GM18508 (cell line): ENCODE measurements around the gene AQP12A.
"Not testable (repeated sequence)": the region's sequence is repeated elsewhere in the genome, so short reads cannot be mapped to it uniquely, and the experiment has no call there.

Source experiments
- ATAC-seq: cut with Tn5 transposase; IDR thresholded peaks from one replicate; pipeline ENCODE4 v1.9.1; 2021; ENCODE audit warnings: moderate number of reproducible peaks; ENCODE audit not compliant: insufficient read depth, unreplicated experiment

The AQP12A gene

GRCh38 chr2:240655931-240656886 is 35.5 kb upstream of the AQP12A start:
- no peak for ATAC-seq

DNA sequence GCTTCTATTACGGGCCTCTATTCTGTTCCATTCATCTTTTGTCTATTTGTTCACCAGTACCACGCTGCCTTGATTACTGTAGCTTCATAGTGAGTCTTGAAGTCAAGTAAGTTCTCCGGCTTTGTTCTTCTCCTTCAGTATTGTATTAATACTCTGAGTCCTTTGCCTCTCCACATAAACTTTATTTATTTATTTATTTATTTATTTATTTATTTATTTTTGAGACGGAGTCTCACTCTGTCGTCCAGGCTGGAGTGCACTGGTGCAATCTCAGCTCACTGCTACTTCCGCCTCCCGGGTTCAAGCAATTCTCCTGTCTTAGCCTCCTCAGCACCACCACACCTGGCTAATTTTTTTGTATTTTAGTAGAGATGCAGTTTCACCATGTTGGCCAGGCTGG is 31.8 kb upstream of the AQP12A start:
- ATAC-seq, result not testable (repeated sequence)

GRCh38 chr2:240662681-240663080 is 29.0 kb upstream of the AQP12A start:
- ATAC-seq, result no peak

DNA sequence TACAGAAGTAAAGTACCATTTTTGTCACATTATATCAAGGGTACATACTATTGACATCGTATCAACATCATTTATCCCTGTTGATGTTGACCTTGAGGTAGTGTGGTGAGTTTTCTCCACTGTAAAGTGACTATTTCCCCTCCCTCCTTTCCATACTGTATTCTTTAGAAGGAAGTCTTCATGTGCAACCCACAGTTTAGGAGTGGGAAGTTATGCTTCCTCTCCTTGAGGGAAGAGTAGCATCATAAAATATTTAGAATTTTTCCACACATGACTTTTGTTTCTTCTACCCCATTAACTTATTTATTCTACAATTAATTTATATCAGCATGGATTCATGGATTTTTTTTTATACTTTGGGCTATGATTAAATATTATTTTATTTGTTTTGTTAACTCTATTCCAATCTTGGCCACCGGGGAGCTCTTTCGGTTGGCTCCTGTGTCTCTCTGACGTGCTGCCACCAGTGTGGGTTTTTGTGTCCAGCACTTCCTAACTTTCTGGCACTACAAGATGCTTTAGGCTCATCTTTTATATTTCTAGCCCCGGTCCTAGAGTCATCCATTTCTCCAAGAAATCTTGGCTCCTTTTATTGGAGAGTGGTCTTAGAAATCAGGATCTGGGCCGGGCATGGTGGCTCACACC is 28.0 kb upstream of the AQP12A start:
- no peak for ATAC-seq

DNA sequence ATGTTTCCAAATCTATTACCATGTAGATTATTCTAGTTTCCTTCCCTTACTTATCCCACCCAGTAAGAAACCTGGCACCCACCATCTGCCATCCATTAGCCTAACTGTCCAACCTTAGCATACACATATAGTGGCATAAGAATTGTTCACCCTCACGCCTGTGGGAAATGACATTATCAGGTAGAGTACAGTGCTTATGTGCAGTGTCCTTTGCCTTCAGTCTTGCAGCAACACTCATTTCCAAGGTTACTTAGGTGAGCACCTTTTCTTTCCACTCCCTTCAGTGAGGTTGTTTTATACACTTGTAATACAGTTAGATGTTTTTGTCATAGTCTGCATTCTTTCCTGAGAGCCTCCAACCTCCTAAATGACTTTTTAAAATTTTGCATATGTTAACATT is 27.0 kb upstream of the AQP12A start:
- no peak for ATAC-seq

DNA sequence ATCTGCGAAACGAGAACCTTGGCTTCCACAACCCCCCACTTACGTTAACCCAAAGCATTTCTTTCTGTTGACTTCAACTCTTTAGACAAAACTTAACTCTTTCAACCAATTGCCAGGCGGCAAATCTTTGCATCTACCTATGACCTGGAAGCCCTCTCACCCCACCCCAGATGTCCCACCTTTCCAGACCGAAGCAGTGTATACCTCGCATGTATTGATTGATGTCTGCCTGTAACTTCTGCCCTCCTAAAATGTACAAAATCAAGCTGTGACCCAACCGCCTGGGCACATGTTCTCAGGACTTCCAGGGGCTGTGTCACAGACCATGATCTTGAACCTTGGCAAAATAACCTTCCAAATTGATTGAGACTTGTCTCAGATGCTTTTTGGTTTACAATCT is 21.3 kb upstream of the AQP12A start:
- no peak for ATAC-seq

DNA sequence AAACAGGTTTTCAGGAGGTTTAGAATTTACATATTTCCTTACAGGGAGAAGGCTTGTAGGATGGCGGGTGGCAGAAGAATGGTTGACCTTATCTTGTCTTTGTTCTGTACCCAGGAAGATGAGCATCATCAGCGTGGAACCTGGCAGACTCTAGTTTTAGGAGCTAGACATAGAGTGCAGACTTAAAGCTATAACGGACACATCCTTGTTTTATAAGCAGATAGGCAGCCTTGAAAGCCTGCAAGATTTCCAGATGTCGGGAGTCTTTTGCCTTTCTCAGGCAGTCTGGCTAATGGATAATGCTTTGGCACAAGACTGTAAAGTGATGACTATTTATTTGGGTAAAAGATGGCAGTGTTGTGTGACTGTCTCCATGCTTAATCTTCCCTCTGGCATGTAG is 20.7 kb upstream of the AQP12A start:
- ATAC-seq, result no peak

DNA sequence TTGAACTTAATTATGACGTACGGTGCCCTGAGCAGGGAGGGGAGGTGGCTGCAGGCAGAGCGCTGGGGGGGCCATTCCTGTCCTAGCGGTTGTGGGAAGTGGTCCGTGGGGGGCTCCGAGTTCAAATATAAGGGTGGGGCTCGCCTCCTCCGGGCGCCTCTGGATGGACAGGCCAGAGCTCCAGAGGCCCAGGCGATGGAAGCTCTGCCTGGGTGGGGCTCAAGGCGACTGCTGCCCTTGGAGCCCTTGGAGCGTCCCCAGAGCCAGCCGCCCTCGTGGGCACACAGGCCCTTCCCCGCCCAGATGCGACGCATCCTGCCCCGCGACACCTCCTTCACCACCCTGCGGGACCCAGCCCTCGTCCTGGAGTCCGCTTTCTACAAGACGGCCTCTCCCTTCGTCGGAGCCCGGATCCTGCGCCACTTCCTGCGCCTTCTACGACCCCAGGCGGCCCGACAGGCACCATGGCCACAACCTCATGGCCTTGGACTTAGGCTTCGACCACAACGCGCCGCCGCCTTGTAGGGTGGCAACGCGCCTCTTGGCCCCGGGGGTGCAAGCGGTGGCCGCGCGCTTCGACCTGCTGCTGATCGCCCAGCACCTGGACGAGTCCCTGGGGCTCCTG is 19.5 kb upstream of the AQP12A start:
- no peak for ATAC-seq

DNA sequence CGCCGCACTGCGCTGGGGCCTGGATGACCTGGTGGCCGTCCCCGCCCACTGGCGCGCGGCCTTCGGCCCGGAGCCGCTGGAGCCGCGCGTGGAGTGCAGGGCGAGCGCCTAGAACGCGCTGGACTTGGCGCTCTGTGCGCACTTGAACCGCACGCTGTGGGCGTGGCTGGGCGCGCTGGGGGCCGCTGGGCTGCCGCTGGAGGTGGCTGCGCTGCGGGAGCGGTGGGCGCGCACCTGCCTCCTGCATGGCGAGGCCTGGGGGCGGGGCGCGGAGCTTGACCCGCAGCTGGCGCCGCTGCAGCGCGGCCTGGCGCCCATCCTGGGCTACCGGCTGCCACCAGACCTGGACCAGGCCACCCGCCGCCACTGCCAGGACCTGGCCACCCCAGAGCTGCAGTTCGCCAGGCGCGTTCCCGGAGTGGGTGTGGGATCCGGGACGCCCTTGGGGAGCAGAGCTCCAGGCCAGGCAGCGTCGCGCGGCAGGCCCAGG is 18.9 kb upstream of the AQP12A start:
- no peak for ATAC-seq

GRCh38 chr2:240674461-240675184 is 17.0 kb upstream of the AQP12A start:
- not testable (repeated sequence) for ATAC-seq

DNA sequence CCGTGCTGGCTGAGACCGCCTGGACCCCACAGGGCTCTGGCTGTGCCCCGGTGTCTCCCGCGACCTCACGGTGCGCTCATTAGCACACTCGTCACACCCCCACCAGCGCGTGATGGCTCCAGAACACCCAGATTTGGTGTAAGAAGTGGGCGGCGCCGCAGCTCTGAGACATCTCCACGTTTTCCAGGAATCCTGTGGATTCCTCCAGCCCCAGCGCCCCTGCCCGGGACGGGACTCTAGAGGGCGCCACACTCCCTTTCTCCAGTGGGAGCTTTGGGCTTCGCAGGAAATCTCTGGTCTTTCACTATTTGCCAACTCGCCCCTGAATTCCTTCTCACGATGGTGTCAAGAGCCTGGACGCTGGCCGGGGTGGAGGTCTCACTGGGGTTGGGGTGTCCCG is 16.3 kb upstream of the AQP12A start:
- not testable (repeated sequence) for ATAC-seq

DNA sequence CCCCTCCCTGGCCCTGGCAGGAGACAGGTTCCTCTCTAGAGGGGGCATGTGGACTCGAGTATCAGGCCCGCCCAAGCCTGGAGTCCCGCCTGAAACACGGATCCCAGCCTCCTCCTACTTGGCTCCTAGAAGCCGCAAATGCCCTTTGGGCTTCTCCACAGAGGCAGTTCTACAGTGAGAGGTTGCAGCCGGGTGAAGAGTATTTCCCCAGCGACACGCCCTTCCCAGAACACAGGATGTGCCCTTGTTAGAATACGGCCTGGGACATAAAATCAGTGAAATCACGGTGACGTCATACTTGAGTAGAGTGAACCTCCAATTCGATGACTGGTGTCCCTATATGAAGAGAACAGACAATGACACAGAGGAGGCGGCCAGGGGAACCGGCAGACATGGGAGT is 13.6 kb upstream of the AQP12A start:
- ATAC-seq, result not testable (repeated sequence)

- ATAC-seq, result not testable (repeated sequence)
These were observed 12.8 kb upstream of the AQP12A start for GRCh38 chr2:240678909-240679308.

- not testable (repeated sequence) for ATAC-seq
These were observed 11.5 kb upstream of the AQP12A start for GRCh38 chr2:240680185-240680584.

GRCh38 chr2:240682431-240683224 is 9.0 kb upstream of the AQP12A start, which contains the start of gene AQP12B:
Gene AQP12B, minus strand, starts transcription at chr2:240682885. Its CDS starts 48 bp downstream, at chr2:240682837.
- ATAC-seq, result not testable (repeated sequence)

DNA sequence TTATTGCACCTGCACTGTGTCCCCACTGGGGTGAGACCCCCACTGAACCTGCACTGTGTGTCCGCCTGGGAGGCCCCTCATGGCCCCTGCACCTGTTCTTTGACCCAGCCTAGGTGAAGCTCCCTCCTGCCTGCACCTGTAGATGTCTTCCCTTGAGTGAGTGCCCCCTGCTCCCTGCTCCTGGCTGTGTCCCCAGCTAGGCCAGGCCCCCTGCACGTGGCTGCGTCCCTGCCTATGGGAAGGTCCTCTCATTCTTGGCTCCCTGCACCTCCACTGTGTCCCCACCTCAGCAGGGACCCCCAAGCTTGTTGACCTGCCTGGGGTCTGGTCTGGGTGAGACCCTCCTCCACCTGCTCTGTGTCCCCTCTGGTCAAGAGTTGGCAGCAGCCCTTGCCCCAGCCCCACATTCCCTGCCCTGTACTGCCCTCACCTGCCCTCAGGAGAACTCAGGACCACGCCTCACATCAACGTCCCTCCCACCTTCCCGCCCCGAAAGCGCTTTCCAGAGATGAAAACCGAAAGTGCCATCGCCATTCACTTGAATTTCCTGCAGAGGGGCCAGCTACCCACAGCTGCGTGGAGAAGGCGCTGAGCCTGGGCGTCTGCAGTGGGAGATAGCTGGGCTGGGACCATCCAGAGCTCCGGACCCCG is 8.2 kb upstream of the AQP12A start:
- not testable (repeated sequence) for ATAC-seq

- not testable (repeated sequence) for ATAC-seq
These were observed 7.5 kb upstream of the AQP12A start for GRCh38 chr2:240683980-240684728.

- no peak for ATAC-seq
These were observed 5.8 kb upstream of the AQP12A start for GRCh38 chr2:240685771-240686371.
